H9 (cell line): ENCODE results near the gene BCKDHB. TPM values are rescaled to one million over a fixed set of nuclear protein-coding genes. Genes with fewer than 3 reads are reported as not detected.

Experiments
- DNase-seq: peaks from one replicate; pipeline ENCODE4 v3.0.0-alpha.2; 2017
- H2AFZ ChIP-seq: one replicate; pipeline ENCODE4 v1.6.1; 2013; ENCODE audit warnings: mild to moderate bottlenecking, low read length, control low read depth, moderate library complexity
- H2AK5ac ChIP-seq: 2 replicates; pipeline ENCODE4 v1.6.1; 2013; ENCODE audit warnings: low read length, control low read depth, mixed read lengths; ENCODE audit not compliant: insufficient read length
- H2BK120ac ChIP-seq: one replicate; pipeline ENCODE4 v1.6.1; 2013; ENCODE audit warnings: low read depth, mild to moderate bottlenecking, low read length, control low read depth, inconsistent platforms; ENCODE audit not compliant: poor library complexity, severe bottlenecking
- H2BK12ac ChIP-seq: 2 replicates; pipeline ENCODE4 v1.6.1; 2013; ENCODE audit warnings: low read length, control low read depth, mixed read lengths, low read depth; ENCODE audit not compliant: insufficient read length
- H2BK15ac ChIP-seq: 2 replicates; pipeline ENCODE4 v1.6.1; 2013; ENCODE audit warnings: low read depth, low read length, control low read depth
- H2BK20ac ChIP-seq: one replicate; pipeline ENCODE4 v1.6.1; 2013; ENCODE audit warnings: low read depth, mild to moderate bottlenecking, low read length, control low read depth, inconsistent platforms; ENCODE audit not compliant: poor library complexity, severe bottlenecking
- H2BK5ac ChIP-seq: 2 replicates; pipeline ENCODE4 v1.6.1; 2013; ENCODE audit warnings: low read length, control low read depth, mixed read lengths; ENCODE audit not compliant: insufficient read length
- H3K14ac ChIP-seq: 2 replicates; pipeline ENCODE4 v1.6.1; 2013; ENCODE audit warnings: low read length, control low read depth; ENCODE audit not compliant: insufficient read depth
- H3K18ac ChIP-seq: 2 replicates; pipeline ENCODE4 v1.6.1; 2013; ENCODE audit warnings: low read depth, mild to moderate bottlenecking, mixed read lengths, low read length, control low read depth; ENCODE audit not compliant: insufficient read length
- H3K23ac ChIP-seq: 2 replicates; pipeline ENCODE4 v1.6.1; 2013; ENCODE audit warnings: low read length, control low read depth, mixed read lengths, low read depth; ENCODE audit not compliant: insufficient read length
- H3K23me2 ChIP-seq: 2 replicates; pipeline ENCODE4 v1.6.1; 2013; ENCODE audit warnings: low read depth, mild to moderate bottlenecking, mixed read lengths, low read length, control low read depth; ENCODE audit not compliant: insufficient read length, poor library complexity, severe bottlenecking
- H3K27ac ChIP-seq: 2 replicates; pipeline ENCODE4 v1.5.1; 2013; ENCODE audit warnings: low read length, control low read depth, mixed read lengths, low read depth; ENCODE audit not compliant: insufficient read length
- H3K27me3 ChIP-seq: 2 replicates; pipeline ENCODE4 v1.6.1; 2013; ENCODE audit warnings: low read length, control low read depth, inconsistent platforms; ENCODE audit not compliant: insufficient read depth
- H3K4ac ChIP-seq: 2 replicates; pipeline ENCODE4 v1.6.1; 2013; ENCODE audit warnings: low read depth, mild to moderate bottlenecking, control low read depth, inconsistent platforms, low read length, moderate library complexity
- H3K4me1 ChIP-seq: 2 replicates; pipeline ENCODE4 v1.6.1; 2013; ENCODE audit warnings: low read length, control low read depth, inconsistent platforms; ENCODE audit not compliant: insufficient read depth
- H3K4me2 ChIP-seq: 2 replicates; pipeline ENCODE4 v1.6.1; 2013; ENCODE audit warnings: low read length, control low read depth, mixed read lengths; ENCODE audit not compliant: insufficient read length, insufficient read depth
- H3K56ac ChIP-seq: 2 replicates; pipeline ENCODE4 v1.6.1; 2013; ENCODE audit warnings: low read depth, mild to moderate bottlenecking, mixed read lengths, low read length, control low read depth; ENCODE audit not compliant: insufficient read length
- H3K79me1 ChIP-seq: 2 replicates; pipeline ENCODE4 v1.6.1; 2013; ENCODE audit warnings: low read depth, mild to moderate bottlenecking, moderate library complexity, low read length, control low read depth, inconsistent platforms; ENCODE audit not compliant: insufficient read depth, poor library complexity, severe bottlenecking
- H3K79me2 ChIP-seq: 2 replicates; pipeline ENCODE4 v1.6.1; 2013; ENCODE audit warnings: low read length, control low read depth, inconsistent platforms; ENCODE audit not compliant: insufficient read depth
- H3K9ac ChIP-seq: 2 replicates; pipeline ENCODE4 v1.6.1; 2013; ENCODE audit warnings: low read length, control low read depth, mixed read lengths; ENCODE audit not compliant: insufficient read length; ENCODE audit errors: extremely low read depth
- H3K9me3 ChIP-seq: one replicate; pipeline ENCODE4 v1.6.1; 2013; ENCODE audit warnings: low read depth, low read length, inconsistent platforms; ENCODE audit not compliant: control insufficient read depth
- H3T11ph ChIP-seq: one replicate; pipeline ENCODE4 v1.6.1; 2013; ENCODE audit warnings: mild to moderate bottlenecking, low read length, control low read depth, inconsistent platforms
- H4K20me1 ChIP-seq: one replicate; pipeline ENCODE4 v1.6.1; 2013; ENCODE audit not compliant: control insufficient read depth, insufficient read length, insufficient read depth
- H4K5ac ChIP-seq: 2 replicates; pipeline ENCODE4 v1.6.1; 2013; ENCODE audit warnings: low read depth, mild to moderate bottlenecking, mixed read lengths, low read length, control low read depth; ENCODE audit not compliant: insufficient read length
- H4K8ac ChIP-seq: replicated peaks from 2 replicates; pipeline ENCODE4 v1.6.1; 2013; ENCODE audit warnings: low read length, control low read depth, mixed read lengths, low read depth; ENCODE audit not compliant: insufficient read length
- H4K91ac ChIP-seq: 2 replicates; pipeline ENCODE4 v1.6.1; 2013; ENCODE audit warnings: low read depth, mild to moderate bottlenecking, moderate library complexity, mixed read lengths, low read length, control low read depth; ENCODE audit not compliant: insufficient read length
- H3K27ac Mint-ChIP-seq, 3 experiments: 2 replicates in 2 of 3; 3 replicates in 1 of 3; pipeline ENCODE4 v1.8.0; 2020 to 2021; ENCODE audit warnings: mixed read lengths in 3 of 3, mild to moderate bottlenecking in 1 of 3, moderate library complexity in 1 of 3
- H3K27me3 Mint-ChIP-seq: 2 replicates; pipeline ENCODE4 v1.8.0; 2021; ENCODE audit warnings: low read depth, mild to moderate bottlenecking, moderate library complexity, mixed read lengths
- H3K36me3 Mint-ChIP-seq, 3 experiments: 2 replicates in 2 of 3; 3 replicates in 1 of 3; pipeline ENCODE4 v1.8.0; 2020 to 2021; ENCODE audit warnings: low read depth in 3 of 3, mixed read lengths in 3 of 3; ENCODE audit not compliant: insufficient read depth in 1 of 3
- H3K4me1 Mint-ChIP-seq, 2 experiments: 2 replicates each; pipeline ENCODE4 v1.8.0; 2020; ENCODE audit warnings: mixed read lengths in 2 of 2
- H3K4me3 Mint-ChIP-seq, 2 experiments: 2 replicates in 1 of 2; 3 replicates in 1 of 2; pipeline ENCODE4 v1.8.0; 2020 to 2021; ENCODE audit warnings: mild to moderate bottlenecking in 2 of 2, mixed read lengths in 2 of 2, moderate library complexity in 1 of 2
- H3K9me3 Mint-ChIP-seq, 2 experiments: 2 replicates in 1 of 2; 3 replicates in 1 of 2; pipeline ENCODE4 v1.8.0; 2020; ENCODE audit warnings: mild to moderate bottlenecking in 2 of 2, mixed read lengths in 2 of 2, moderate library complexity in 1 of 2
- CTCF ChIP-seq: fragments of 200-600 bp; sonication (generic); conservative IDR thresholded peaks from 3 replicates; pipeline ENCODE4 v1.8.0; 2021; ENCODE audit warnings: antibody characterized with exemption, mild to moderate bottlenecking
- WGBS: extraction: QIAGEN DNeasy Blood & Tissue Kit; methylation state at CpG from one replicate; pipeline ENCODE4 v1.1.7; 2013; ENCODE audit warnings: missing lambda C conversion rate, low lambda C conversion rate, mixed read lengths; ENCODE audit not compliant: insufficient read length; ENCODE audit errors: extremely low coverage; 5-methylcytosine and 5-hydroxymethylcytosine counted together
- total RNA-seq: library from RNA; stranded (reverse); gene quantifications from 2 replicates; pipeline ENCODE4 v1.2.1, GENCODE V29; 2021

Gene BCKDHB
- total RNA-seq, 1 experiment from 2014 or later = 26.6 TPM

DNA sequence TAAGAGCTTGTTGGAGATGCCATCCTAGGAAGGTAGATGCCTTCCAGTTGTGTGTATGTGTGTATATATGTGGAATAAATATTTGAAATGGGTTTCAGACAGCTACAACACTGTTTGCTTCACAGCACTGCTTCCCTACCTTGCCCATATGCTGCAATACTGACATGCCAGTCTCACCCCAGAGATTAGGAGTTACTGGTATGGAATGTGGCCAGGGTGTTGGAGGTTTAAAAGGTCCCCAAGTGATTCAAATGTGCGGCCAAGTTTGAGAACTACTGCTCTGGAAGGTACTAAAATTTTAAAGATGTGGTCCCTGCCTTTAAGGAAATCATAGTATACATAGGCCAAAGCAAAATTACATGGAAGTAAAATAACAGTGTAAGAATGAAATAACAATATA lies 39.5 kb downstream of the BCKDHB start:
- Histone ChIP-seq H2BK120ac (no peak overlapping the region), H4K20me1 (no peaks in the 10 kb centered on the region), H3K79me2 (no peaks in the 10 kb centered on the region), H3K27me3 (no peaks in the 10 kb centered on the region), H3K4me1 (no peaks in the 10 kb centered on the region), H3K4ac (no peak overlapping the region), H3K56ac (no peak overlapping the region), H3K23me2 (no peaks in the 10 kb centered on the region), H3K9me3 (no peaks in the 10 kb centered on the region), H2AFZ (no peak overlapping the region), H2BK15ac (no peak overlapping the region), H3T11ph (no peak overlapping the region), H3K4me2 (no peak overlapping the region), H2BK12ac (no peak overlapping the region), H3K18ac (no peak overlapping the region), H3K27ac (no peak overlapping the region), H3K14ac (no peak overlapping the region), H2AK5ac (no peak overlapping the region), H3K23ac (no peak overlapping the region), H3K79me1 (no peaks in the 10 kb centered on the region), H4K8ac (no peak overlapping the region), H2BK5ac (no peak overlapping the region), H3K9ac (no peak overlapping the region), H4K91ac (no peak overlapping the region), H2BK20ac (no peak overlapping the region), H4K5ac (no peak overlapping the region)
- no CpG with 5 or more reads among the region's 1 CpG for WGBS
- no peaks in the 10 kb centered on the region for H3K4me1 Mint-ChIP-seq
- H3K9me3 Mint-ChIP-seq = no peaks in the 10 kb centered on the region; a peak in 1 of 5 replicates
- no peak for DNase-seq
- no peaks in the 10 kb centered on the region for H3K27me3 Mint-ChIP-seq
- no peak overlapping the region for H3K4me3 Mint-ChIP-seq
- no peak for TF ChIP-seq CTCF
- H3K27ac Mint-ChIP-seq = no peak overlapping the region; a peak in 1 of 7 replicates
- H3K36me3 Mint-ChIP-seq = peaks cover 7 to 22% (median 13%) of the 10 kb centered on the region in 3 experiments; a peak in 6 of 7 replicates
